Mammary epithelial cell (primary cell): ENCODE measurements around the gene CBX6.

Source experiments
- EZH2 ChIP-seq: IDR thresholded peaks from 2 replicates; pipeline ENCODE4 v1.6.1; 2012; ENCODE audit warnings: low read length, inconsistent platforms, borderline replicate concordance
- TF ChIP-seq, protein P1 (sequence below), 2 donors: IDR thresholded peaks in 1 of 2; conservative IDR thresholded peaks in 1 of 2; 2 replicates each; pipeline ENCODE4 v1.5.1; 2011 to 2012; ENCODE audit warnings: inconsistent platforms in 2 of 2, low read length in 2 of 2, mild to moderate bottlenecking in 2 of 2, control low read depth in 1 of 2, low read depth in 1 of 2; ENCODE audit not compliant: insufficient read depth in 1 of 2; ENCODE audit errors: extremely low read depth in 1 of 2

- TF ChIP-seq EZH2, result no peak
- TF ChIP-seq, protein P1, sequence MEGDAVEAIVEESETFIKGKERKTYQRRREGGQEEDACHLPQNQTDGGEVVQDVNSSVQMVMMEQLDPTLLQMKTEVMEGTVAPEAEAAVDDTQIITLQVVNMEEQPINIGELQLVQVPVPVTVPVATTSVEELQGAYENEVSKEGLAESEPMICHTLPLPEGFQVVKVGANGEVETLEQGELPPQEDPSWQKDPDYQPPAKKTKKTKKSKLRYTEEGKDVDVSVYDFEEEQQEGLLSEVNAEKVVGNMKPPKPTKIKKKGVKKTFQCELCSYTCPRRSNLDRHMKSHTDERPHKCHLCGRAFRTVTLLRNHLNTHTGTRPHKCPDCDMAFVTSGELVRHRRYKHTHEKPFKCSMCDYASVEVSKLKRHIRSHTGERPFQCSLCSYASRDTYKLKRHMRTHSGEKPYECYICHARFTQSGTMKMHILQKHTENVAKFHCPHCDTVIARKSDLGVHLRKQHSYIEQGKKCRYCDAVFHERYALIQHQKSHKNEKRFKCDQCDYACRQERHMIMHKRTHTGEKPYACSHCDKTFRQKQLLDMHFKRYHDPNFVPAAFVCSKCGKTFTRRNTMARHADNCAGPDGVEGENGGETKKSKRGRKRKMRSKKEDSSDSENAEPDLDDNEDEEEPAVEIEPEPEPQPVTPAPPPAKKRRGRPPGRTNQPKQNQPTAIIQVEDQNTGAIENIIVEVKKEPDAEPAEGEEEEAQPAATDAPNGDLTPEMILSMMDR (conservative IDR thresholded peaks at IDR 0.05 in 1 of 2, IDR thresholded peaks at IDR 0.05 in 1 of 2; ENCODE audit: extremely low read depth in 1 of 2, insufficient read depth in 1 of 2, low read depth in 1 of 2, low read length in 2 of 2), result no peak
These were observed 31.9 kb downstream of the CBX6 start for GRCh38 chr22:38840129-38840528.
